Measurements from ENCODE around the gene C1QTNF12.

DNA sequence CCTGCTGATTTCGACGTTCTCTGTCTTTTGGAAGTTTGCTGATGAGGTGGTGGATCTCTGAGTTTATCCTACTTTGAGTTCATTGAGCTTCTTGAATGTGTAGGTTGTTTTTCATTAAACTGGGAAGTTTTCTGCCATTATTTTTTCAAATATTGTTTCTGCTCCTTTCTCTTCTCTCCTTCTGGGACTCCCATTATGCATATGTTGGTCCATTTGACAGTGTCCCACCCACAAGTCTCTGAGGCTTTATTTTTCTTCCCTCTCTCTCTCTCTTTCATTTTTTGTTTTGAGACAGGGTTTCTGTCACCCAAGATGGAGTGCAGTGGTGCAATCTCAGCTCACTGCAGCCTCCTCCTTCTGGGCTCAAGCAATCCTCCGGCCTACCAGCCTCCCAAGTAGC lies 51.8 kb downstream of the C1QTNF12 start:
- TF ChIP-seq, protein P1, sequence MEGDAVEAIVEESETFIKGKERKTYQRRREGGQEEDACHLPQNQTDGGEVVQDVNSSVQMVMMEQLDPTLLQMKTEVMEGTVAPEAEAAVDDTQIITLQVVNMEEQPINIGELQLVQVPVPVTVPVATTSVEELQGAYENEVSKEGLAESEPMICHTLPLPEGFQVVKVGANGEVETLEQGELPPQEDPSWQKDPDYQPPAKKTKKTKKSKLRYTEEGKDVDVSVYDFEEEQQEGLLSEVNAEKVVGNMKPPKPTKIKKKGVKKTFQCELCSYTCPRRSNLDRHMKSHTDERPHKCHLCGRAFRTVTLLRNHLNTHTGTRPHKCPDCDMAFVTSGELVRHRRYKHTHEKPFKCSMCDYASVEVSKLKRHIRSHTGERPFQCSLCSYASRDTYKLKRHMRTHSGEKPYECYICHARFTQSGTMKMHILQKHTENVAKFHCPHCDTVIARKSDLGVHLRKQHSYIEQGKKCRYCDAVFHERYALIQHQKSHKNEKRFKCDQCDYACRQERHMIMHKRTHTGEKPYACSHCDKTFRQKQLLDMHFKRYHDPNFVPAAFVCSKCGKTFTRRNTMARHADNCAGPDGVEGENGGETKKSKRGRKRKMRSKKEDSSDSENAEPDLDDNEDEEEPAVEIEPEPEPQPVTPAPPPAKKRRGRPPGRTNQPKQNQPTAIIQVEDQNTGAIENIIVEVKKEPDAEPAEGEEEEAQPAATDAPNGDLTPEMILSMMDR (conservative IDR thresholded peaks at IDR 0.05; ENCODE audit: low read depth in 2 of 2), result no peak
- TF ChIP-seq POLR2AphosphoS5 (IDR thresholded peaks at IDR 0.05; ENCODE audit: low read depth), result no peak
